HG03432 (cell line): ENCODE results near the gene SNAPC5.
"Not testable (repeated sequence)": the region's sequence is repeated elsewhere in the genome, so short reads cannot be mapped to it uniquely, and the experiment has no call there.

Experiments
- ATAC-seq: cut with Tn5 transposase; IDR thresholded peaks from one replicate; pipeline ENCODE4 v1.9.1; 2021; ENCODE audit warnings: mild to moderate bottlenecking, moderate library complexity; ENCODE audit not compliant: unreplicated experiment

The SNAPC5 gene

DNA sequence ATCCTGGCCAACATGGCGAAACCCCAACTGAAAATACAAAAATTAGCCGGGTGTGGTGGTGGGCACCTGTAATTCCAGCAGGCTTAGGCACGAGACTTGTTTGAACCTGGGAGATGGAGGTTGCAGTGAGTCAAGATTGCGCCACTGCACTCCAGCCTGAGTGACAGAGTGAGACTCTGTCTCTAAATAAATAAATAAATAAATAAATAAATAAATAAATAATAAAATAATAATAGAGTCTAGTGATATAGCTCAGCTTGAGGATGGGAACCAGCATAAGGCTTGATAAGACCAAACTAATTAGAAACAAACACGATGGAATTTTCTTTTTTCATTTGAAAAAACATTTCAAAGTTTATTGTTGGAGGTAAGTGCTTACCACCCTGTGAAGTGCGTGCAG, 36.3 kb downstream of the SNAPC5 start:
- not testable (repeated sequence) for ATAC-seq

DNA sequence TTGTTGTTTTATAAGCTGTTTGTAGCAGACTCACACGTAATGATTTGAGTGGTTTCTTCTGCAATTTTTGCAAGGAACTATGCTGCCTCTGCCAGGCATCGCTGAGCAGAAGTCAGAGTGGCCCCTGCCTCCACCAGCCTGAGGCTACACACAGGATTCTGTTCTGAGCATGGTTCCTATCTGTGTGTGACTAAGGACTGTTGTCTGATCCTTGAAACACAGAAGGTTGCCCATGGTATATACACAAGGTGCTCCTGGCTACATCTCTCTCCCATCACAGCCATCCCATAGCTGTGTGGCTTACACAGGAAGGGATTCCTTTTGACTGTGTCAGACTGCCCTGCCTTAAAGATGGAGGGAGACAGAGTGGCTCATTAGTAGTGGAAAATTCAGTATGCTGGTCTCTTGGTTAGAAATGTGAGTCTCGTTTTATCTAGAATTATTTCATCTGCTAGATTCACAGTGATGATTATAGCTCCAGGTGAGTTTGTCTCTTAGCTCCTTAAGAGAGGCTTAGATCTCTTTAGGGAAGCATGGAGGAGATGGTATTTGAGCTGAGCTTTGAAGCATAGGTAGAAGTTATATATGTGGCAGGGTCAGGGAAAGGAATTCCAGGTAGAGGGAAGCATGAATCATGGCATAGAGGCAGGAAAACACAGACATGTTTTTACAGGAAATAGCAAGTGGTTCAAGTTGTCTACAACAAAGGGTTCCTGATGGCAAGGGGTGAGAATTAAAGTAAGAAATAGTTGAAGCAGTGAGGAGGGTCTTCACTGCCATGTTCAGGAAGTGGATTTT, 37.5 kb downstream of the SNAPC5 start:
- no peak for ATAC-seq

DNA sequence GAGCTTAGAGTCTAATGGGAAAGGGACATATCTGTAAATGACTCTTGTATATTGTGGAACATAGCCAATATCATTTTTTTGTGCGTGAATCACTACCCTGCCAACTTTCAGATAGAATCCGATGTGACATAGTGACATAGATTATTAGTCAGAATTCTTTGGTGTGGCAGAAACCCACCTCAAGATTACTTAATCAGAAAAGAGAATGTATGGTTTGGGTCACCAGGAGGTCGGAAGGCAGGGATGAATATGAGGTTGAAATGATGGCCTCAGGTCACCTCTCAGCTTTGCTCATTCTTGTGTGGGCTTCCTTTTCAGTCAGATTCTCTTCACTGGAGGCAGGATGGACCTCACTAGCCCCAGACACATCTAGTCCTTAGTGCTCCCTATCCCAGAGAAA, 41.4 kb downstream of the SNAPC5 start:
- ATAC-seq, result no peak

DNA sequence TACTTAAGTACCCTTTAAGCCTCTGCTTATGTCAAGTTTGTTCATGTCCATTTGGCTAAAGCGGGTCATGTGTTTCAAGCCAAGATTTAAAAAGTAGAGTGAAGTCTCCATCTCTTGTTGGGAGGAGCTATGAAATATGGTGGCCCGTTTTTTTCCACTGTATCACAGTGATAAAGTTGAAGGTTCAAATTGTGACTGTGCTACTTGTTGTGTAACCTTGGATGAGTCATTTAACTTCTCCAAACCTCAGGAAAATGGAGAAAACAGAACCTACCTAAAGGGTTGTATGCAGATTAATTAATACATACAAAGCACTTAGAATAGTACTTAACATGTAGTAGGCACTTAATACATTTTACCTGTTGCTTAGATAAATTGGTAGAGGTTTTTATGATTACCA, 43.4 kb downstream of the SNAPC5 start:
- no peak for ATAC-seq

DNA sequence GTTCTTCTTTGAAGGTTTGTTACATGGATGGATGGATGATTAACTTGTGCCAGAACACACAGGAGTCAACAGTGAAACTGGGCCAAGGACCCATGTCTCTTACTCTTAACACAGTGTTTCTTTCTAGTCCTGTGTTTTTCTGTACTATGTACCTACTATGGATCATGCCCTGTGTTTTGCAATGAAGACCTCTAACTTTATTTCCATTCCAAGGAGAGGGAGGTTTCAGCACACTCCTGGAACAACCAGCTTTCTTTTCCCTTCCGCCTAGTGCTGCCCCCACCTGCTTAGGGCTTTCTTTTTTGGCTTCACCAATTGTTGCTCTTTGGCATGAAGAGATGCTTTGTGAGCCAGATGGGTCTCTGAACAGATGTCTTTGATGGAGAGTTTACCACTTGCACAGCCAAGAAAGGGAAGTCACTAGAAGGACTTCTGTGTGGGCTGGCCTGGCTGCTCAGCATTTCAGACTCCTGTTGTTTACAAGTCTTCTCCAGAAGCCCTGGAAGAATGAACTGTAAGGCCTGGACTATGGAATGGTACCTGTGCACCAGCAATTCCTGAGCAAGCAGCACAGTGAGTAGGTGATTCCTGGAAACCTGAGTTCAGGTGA, 44.5 kb downstream of the SNAPC5 start:
- no peak for ATAC-seq

DNA sequence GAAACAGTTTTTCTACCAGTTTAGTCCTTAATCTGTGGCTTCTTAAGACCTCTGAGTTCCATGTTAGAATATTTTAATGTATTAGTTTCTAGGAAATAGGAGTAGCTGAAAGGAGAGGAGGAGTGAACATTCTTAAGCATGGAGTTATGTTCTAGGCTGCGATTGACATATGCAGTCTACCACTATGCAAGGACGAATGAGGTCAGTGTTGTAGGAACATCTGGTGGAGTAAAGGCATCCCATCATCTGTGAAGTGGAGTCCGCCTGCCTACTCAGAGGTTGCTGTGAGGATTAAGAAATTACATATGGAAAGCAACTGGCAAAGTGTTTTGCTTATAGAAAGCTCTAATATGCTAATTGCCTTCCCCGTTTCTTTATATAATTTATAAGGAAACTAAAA, 45.1 kb downstream of the SNAPC5 start:
- no peak for ATAC-seq
